ENCODE data around the gene NAPEPLD.

Gene NAPEPLD

GRCh38 chr7:103074519-103075336, 74.2 kb downstream of the NAPEPLD start, which contains the start of the genes ARMC10 and FBXL13 (continued):
- TF ChIP-seq ZNF24 (tag by site-specific recombination; IDR thresholded peaks at IDR 0.05): peak; percentile 17; the same call in 1 of the 2 replicates

DNA sequence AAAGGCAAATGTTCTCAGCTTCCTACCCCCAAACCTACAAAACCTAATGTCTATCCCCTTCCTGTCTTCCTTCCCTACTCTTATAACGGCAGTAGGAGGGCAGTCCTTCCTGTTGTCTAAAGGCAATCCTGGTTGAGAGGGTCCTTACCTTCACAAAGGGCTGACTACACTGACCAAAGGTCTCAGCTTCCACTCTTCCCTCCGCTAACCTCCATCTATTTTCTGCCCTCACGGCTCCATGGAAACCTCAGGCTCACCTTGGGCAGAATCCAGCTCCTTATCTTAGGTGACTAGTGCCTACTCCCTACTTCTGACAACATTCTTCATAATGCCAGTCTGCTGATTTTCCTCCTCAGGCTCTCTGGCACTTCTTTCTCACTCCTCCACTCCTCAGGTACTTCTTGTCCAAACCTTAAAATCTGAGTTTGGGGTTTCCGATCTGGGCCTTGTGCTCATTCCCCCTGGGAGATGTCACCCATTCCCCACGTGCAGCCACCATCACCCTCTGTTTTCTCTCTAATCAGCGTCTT, 74.8 kb downstream of the NAPEPLD start:
- Histone ChIP-seq H3K4me3 (ENCODE audit: low read depth, low read length) (peak overlapping the region; percentile 84), H3K27ac (ENCODE audit: extremely low read depth, low read depth, low read length) (peak overlapping the region; percentile 79; the same call in 1 of the 2 replicates), H3K36me3 (ENCODE audit: control insufficient read depth in 2 of 2, insufficient read depth in 1 of 2, low read length in 2 of 2) (no peaks in the 10 kb centered on the region; a peak in 1 of 3 replicates), H3K9me3 (ENCODE audit: control insufficient read depth, insufficient read depth, low read depth, low read length) (no peaks in the 10 kb centered on the region; the same call in 1 of the 2 replicates), H3K4me1 (ENCODE audit: control insufficient read depth, insufficient read depth, low read length) (no peaks in the 10 kb centered on the region)
- ChIA-PET CTCF (interaction anchor here (0.6 to 2.4 kb wide), 4 partner anchors 8 to 159 kb away, joined by 3 to 11 read pairs (median 7); no protein-coding TSS in a partner anchor), POLR2A (interaction anchor here (1.7 to 2.1 kb wide), 2 partner anchors 75 to 326 kb away, joined by 13 to 14 read pairs; partner anchors contain the start of genes FAM185A and NAPEPLD)
- 0 out of 2 replicates have a peak, but pooled peaks have one; percentile 45 for TF ChIP-seq ZNF501 (tag by site-specific recombination; IDR thresholded peaks at IDR 0.05)
- TF ChIP-seq EGR2 (tag by site-specific recombination; IDR thresholded peaks at IDR 0.05; ENCODE audit: low read depth): 0 out of 2 replicates have a peak, but pooled peaks have one; percentile 13
- TF ChIP-seq ZNF677 (tag by site-specific recombination; IDR thresholded peaks at IDR 0.05): no peak
- peak; percentile 94 for TF ChIP-seq ZNF335 (tag by site-specific recombination; conservative IDR thresholded peaks at IDR 0.05)
- TF ChIP-seq ZNF843 (tag by site-specific recombination; IDR thresholded peaks at IDR 0.05): no peak
- TF ChIP-seq ZNF24 (tag by site-specific recombination; IDR thresholded peaks at IDR 0.05): 0 out of 2 replicates have a peak, but pooled peaks have one; percentile 38
- TF ChIP-seq ZBTB1 (tag by site-specific recombination; IDR thresholded peaks at IDR 0.05): no peak
- TF ChIP-seq SP2 (tag by site-specific recombination; IDR thresholded peaks at IDR 0.05): peak; percentile 3; the same call in 1 of the 2 replicates
- TF ChIP-seq WT1 (tag by site-specific recombination; IDR thresholded peaks at IDR 0.05): 0 out of 2 replicates have a peak, but pooled peaks have one; percentile 21
- no peak for TF ChIP-seq ZBTB7A (tag by site-specific recombination; IDR thresholded peaks at IDR 0.05; ENCODE audit: low read depth)

DNA sequence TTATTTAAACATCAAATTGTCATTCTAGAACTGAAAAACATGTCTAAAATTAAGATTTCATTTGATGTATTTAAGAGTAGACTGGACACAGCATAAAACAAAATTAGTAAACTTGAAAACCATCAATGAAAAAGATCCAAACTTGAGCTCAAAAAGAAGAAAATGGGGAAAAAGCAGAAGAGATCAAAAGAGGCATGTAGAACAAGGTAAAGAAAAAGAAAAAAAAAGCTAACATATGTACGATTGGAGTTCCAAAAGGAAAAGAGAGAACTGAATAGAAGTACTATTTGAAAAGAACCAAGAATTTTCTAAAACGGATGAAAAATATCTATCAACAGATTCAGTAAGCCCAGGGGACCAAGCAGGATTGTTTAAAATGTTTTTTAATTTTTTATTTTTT, 77.9 kb downstream of the NAPEPLD start:
- Histone ChIP-seq H3K9me3 (ENCODE audit: control insufficient read depth, insufficient read depth, low read depth, low read length) (no peaks in the 10 kb centered on the region; the same call in 1 of the 2 replicates), H3K4me3 (ENCODE audit: low read depth, low read length) (no peak overlapping the region), H3K27ac (ENCODE audit: extremely low read depth, low read depth, low read length) (no peak overlapping the region), H3K4me1 (ENCODE audit: control insufficient read depth, insufficient read depth, low read length) (no peaks in the 10 kb centered on the region), H3K36me3 (ENCODE audit: control insufficient read depth in 2 of 2, insufficient read depth in 1 of 2, low read length in 2 of 2) (no peaks in the 10 kb centered on the region)
- ChIA-PET CTCF (interaction anchor here (0.6 kb wide), 1 partner anchor 143 kb away, joined by 4 read pairs; no protein-coding TSS in a partner anchor), POLR2A (no interaction called here)
- TF ChIP-seq MEIS1 (CRISPR knock-in tag; IDR thresholded peaks at IDR 0.05; ENCODE audit: borderline replicate concordance) (no peak), ZNF133 (tag by site-specific recombination; IDR thresholded peaks at IDR 0.05) (peak; percentile 97), ZIC2 (tag by site-specific recombination; IDR thresholded peaks at IDR 0.05) (no peak)
- TF ChIP-seq, protein P1, sequence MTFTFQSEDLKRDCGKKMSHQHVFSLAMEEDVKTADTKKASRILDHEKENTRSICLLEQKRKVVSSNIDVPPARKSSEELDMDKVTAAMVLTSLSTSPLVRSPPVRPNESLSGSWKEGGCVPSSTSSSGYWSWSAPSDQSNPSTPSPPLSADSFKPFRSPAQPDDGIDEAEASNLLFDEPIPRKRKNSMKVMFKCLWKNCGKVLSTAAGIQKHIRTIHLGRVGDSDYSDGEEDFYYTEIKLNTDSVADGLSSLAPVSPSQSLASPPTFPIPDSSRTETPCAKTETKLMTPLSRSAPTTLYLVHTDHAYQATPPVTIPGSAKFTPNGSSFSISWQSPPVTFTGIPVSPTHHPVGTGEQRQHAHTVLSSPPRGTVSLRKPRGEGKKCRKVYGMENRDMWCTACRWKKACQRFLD (tag by site-specific recombination; IDR thresholded peaks at IDR 0.05): no peak

DNA sequence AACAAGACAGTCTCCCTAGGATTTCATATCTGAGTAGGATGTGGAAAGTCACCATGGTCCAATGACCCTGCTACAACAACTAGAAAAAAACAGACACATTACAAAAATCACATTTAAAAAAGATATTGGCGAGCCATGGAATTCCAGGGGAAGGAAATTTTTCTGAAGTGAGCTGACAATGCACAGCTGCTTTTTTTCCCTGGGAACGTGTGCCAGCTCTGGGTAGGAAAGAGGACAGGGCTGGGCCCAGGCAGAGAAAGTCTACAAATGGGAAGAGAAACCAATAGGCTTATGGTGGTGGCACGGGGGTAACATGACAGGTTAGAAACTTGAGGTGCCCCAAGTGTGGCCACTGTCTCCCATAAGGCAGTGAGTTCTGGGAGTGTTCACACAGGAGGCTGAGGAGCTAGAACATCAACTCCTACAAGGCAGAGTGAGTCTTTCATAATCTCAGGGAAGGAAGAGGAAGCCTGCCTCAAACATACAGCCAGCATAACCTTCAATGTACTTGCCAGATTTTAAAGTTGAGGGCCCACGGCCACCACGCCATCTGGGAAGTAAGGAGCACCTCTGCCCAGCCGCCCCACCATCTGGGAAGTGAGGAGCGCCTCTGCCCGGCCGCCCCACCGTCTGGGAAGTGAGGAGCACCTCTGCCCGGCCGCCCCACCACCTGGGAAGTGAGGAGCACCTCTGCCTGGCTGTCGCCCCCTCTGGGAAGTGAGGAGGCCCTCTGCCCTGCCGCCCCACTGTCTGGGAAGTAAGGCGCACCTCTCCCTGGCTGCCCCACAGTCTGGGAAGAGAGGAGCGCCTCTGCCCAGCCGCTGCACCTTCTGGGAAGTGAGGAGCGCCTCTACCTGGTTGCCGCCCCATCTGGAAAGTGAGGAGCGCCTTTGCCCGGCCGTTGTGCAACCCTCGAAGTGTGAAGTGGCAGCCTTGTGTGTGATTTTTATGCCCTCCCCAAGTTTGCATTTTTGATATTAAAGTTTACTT, 80.2 kb downstream of the NAPEPLD start:
- ChIA-PET POLR2A (no interaction called here), CTCF (interaction anchor here (0.5 kb wide), 1 partner anchor 214 kb away, joined by 3 read pairs; no protein-coding TSS in a partner anchor)
- no peak overlapping the region for H3K27ac ChIP-seq (ENCODE audit: extremely low read depth, low read depth, low read length)
- no peaks in the 10 kb centered on the region for H3K36me3 ChIP-seq (ENCODE audit: control insufficient read depth in 2 of 2, insufficient read depth in 1 of 2, low read length in 2 of 2)
- H3K9me3 ChIP-seq (ENCODE audit: control insufficient read depth, insufficient read depth, low read depth, low read length): no peaks in the 10 kb centered on the region; the same call in 1 of the 2 replicates
- H3K4me1 ChIP-seq (ENCODE audit: control insufficient read depth, insufficient read depth, low read length): no peaks in the 10 kb centered on the region
- H3K4me3 ChIP-seq (ENCODE audit: low read depth, low read length): no peak overlapping the region
- TF ChIP-seq GFI1B (tag by site-specific recombination; IDR thresholded peaks at IDR 0.05): no peak
- TF ChIP-seq, protein P2, sequence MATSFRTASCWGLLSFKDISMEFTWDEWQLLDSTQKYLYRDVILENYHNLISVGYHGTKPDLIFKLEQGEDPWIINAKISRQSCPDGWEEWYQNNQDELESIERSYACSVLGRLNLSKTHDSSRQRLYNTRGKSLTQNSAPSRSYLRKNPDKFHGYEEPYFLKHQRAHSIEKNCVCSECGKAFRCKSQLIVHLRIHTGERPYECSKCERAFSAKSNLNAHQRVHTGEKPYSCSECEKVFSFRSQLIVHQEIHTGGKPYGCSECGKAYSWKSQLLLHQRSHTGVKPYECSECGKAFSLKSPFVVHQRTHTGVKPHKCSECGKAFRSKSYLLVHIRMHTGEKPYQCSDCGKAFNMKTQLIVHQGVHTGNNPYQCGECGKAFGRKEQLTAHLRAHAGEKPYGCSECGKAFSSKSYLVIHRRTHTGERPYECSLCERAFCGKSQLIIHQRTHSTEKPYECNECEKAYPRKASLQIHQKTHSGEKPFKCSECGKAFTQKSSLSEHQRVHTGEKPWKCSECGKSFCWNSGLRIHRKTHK (tag by site-specific recombination; IDR thresholded peaks at IDR 0.05): no peak
- TF ChIP-seq ZNF555 (tag by site-specific recombination; conservative IDR thresholded peaks at IDR 0.05): no peak
- TF ChIP-seq TSHZ1 (tag by site-specific recombination; IDR thresholded peaks at IDR 0.05; ENCODE audit: borderline replicate concordance): no peak
- no peak for TF ChIP-seq ZIC2 (tag by site-specific recombination; IDR thresholded peaks at IDR 0.05)

Data from HEK293 (cell line).